Measurements from ENCODE around the gene AKR1C1. TPM values are rescaled to one million over a fixed set of nuclear protein-coding genes. Genes with fewer than 3 reads are reported as not detected.

The AKR1C1 gene
- total and polyA plus RNA-seq, 2 of the 13 experiments (the other 11 are each of a cell fraction or from before 2014, with no cell fraction given), result 948 to 2,238 TPM

- TF ChIP-seq HOXA7 (CRISPR knock-in tag; IDR thresholded peaks at IDR 0.05) (no peak), DZIP1 (CRISPR knock-in tag; IDR thresholded peaks at IDR 0.05) (no peak), ARID4A (CRISPR knock-in tag; IDR thresholded peaks at IDR 0.05; ENCODE audit: borderline replicate concordance) (no peak), ONECUT2 (CRISPR knock-in tag; IDR thresholded peaks at IDR 0.05) (no peak), ZGPAT (CRISPR knock-in tag; IDR thresholded peaks at IDR 0.05) (no peak), ZNF777 (CRISPR knock-in tag; IDR thresholded peaks at IDR 0.05) (no peak), TEAD3 (CRISPR knock-in tag; optimal IDR thresholded peaks at IDR 0.05; ENCODE audit: borderline replicate concordance) (peak; percentile 12), CREM (IDR thresholded peaks at IDR 0.05) (no peak; the same call in 1 of the 2 replicates), CREM (CRISPR knock-in tag; IDR thresholded peaks at IDR 0.05) (no peak), MAFF (IDR thresholded peaks at IDR 0.05; ENCODE audit: low read depth, low read length) (peak; percentile 81), RXRA (CRISPR knock-in tag; IDR thresholded peaks at IDR 0.05) (no peak), RXRB (CRISPR knock-in tag; IDR thresholded peaks at IDR 0.05; ENCODE audit: borderline replicate concordance) (no peak), LCORL (IDR thresholded peaks at IDR 0.05) (no peak), LCORL (CRISPR knock-in tag; IDR thresholded peaks at IDR 0.05) (0 out of 2 replicates have a peak, but pooled peaks have one; percentile 20), ZNF230 (CRISPR knock-in tag; IDR thresholded peaks at IDR 0.05) (no peak), MAX (IDR thresholded peaks at IDR 0.05) (peak; percentile 18; the same call in 1 of the 2 replicates), ZBTB26 (CRISPR knock-in tag; IDR thresholded peaks at IDR 0.05; ENCODE audit: borderline replicate concordance) (peak; percentile 80; the same call in 1 of the 2 replicates), ZNF746 (CRISPR knock-in tag; IDR thresholded peaks at IDR 0.05) (no peak), ZNF138 (CRISPR knock-in tag; IDR thresholded peaks at IDR 0.05; ENCODE audit: low read depth) (no peak), ZNF292 (CRISPR knock-in tag; IDR thresholded peaks at IDR 0.05; ENCODE audit: borderline replicate concordance, low read depth) (no peak), NFE2L2 (IDR thresholded peaks at IDR 0.05; ENCODE audit: low read length) (peak; percentile 97), ARNTL (CRISPR knock-in tag; IDR thresholded peaks at IDR 0.05) (no peak)
These were observed 21.5 kb upstream of the AKR1C1 start (continued) for GRCh38 chr10:4941540-4942330.

Measured in HepG2 (cell line).